Mesenchymal stem cell (in vitro differentiated cells and primary cell): ENCODE results near the gene NAIF1.

ENCODE experiments used
- DNase-seq: peaks from one replicate; pipeline ENCODE4 v3.0.0-alpha.2; 2013
- H2AFZ ChIP-seq: one replicate; pipeline ENCODE4 v1.6.1; 2013; ENCODE audit warnings: low read depth, mild to moderate bottlenecking, control low read depth, inconsistent platforms, low read length, moderate library complexity
- H2AK5ac ChIP-seq: 2 replicates; pipeline ENCODE4 v1.6.1; 2013; ENCODE audit warnings: low read length, moderate library complexity, mild to moderate bottlenecking, inconsistent platforms; ENCODE audit not compliant: severe bottlenecking
- H2BK120ac ChIP-seq: one replicate; pipeline ENCODE4 v1.6.1; 2013; ENCODE audit warnings: low read depth, mild to moderate bottlenecking, inconsistent platforms, low read length, moderate library complexity
- H2BK12ac ChIP-seq, 2 experiments: one replicate each; pipeline ENCODE4 v1.6.1; 2013; ENCODE audit warnings: inconsistent platforms in 2 of 2, low read length in 2 of 2, mild to moderate bottlenecking in 2 of 2, moderate library complexity in 2 of 2, control low read depth in 1 of 2
- H2BK15ac ChIP-seq: one replicate; pipeline ENCODE4 v1.6.1; 2013; ENCODE audit warnings: mild to moderate bottlenecking, low read depth, inconsistent platforms; ENCODE audit not compliant: poor library complexity, severe bottlenecking
- H2BK5ac ChIP-seq: 2 replicates; pipeline ENCODE4 v1.6.1; 2013; ENCODE audit warnings: low read depth, mild to moderate bottlenecking, low read length, control low read depth, inconsistent platforms; ENCODE audit not compliant: poor library complexity, severe bottlenecking
- H3K14ac ChIP-seq, 2 experiments: one replicate each; pipeline ENCODE4 v1.6.1; 2013; ENCODE audit warnings: inconsistent platforms in 2 of 2, low read length in 2 of 2, control low read depth in 1 of 2, mild to moderate bottlenecking in 1 of 2, moderate library complexity in 1 of 2
- H3K18ac ChIP-seq, 2 experiments: one replicate each; pipeline ENCODE4 v1.6.1; 2013; ENCODE audit warnings: inconsistent platforms in 2 of 2, low read length in 2 of 2, control low read depth in 1 of 2, low read depth in 1 of 2, mild to moderate bottlenecking in 1 of 2
- H3K23ac ChIP-seq, 2 experiments: one replicate each; pipeline ENCODE4 v1.6.1; 2013; ENCODE audit warnings: inconsistent platforms in 2 of 2, low read length in 2 of 2, mild to moderate bottlenecking in 2 of 2, moderate library complexity in 2 of 2, control low read depth in 1 of 2
- H3K27ac ChIP-seq: 2 replicates; pipeline ENCODE4 v1.5.1; 2013; ENCODE audit warnings: mild to moderate bottlenecking, moderate library complexity, low read length, control low read depth, inconsistent platforms; ENCODE audit not compliant: poor library complexity, severe bottlenecking
- H3K27me3 ChIP-seq, 2 experiments: 2 replicates each; pipeline versions ENCODE4 v1.6.1 to v1.7.0; 2013; ENCODE audit warnings: low read length in 2 of 2, mild to moderate bottlenecking in 2 of 2, moderate library complexity in 2 of 2, control low read depth in 1 of 2, inconsistent platforms in 1 of 2; ENCODE audit not compliant: control insufficient read depth in 1 of 2, insufficient read depth in 1 of 2
- H3K36me3 ChIP-seq, 2 experiments: 2 replicates each; pipeline versions ENCODE4 v1.6.1 to v1.7.0; 2013; ENCODE audit warnings: low read length in 2 of 2, control low read depth in 1 of 2, inconsistent platforms in 1 of 2, low read depth in 1 of 2, mild to moderate bottlenecking in 1 of 2; ENCODE audit not compliant: insufficient read depth in 2 of 2, control insufficient read depth in 1 of 2
- H3K4ac ChIP-seq, 2 experiments: one replicate each; pipeline ENCODE4 v1.6.1; 2013; ENCODE audit warnings: inconsistent platforms in 2 of 2, low read length in 2 of 2, mild to moderate bottlenecking in 2 of 2, moderate library complexity in 2 of 2, control low read depth in 1 of 2, low read depth in 1 of 2
- H3K4me1 ChIP-seq: 2 replicates; pipeline ENCODE4 v1.6.1; 2013; ENCODE audit warnings: low read depth, low read length, control low read depth; ENCODE audit not compliant: control insufficient read depth, insufficient read depth
- H3K4me2 ChIP-seq: 2 replicates; pipeline ENCODE4 v1.6.1; 2013; ENCODE audit warnings: low read length, mild to moderate bottlenecking, inconsistent platforms; ENCODE audit not compliant: poor library complexity, severe bottlenecking
- H3K4me3 ChIP-seq, 2 experiments: 2 replicates each; pipeline versions ENCODE4 v1.5.1 to v1.7.0; 2013; ENCODE audit warnings: low read length in 2 of 2, mild to moderate bottlenecking in 2 of 2, control low read depth in 1 of 2, low read depth in 1 of 2; ENCODE audit not compliant: insufficient read depth in 1 of 2
- H3K79me1 ChIP-seq: replicated peaks from 2 replicates; pipeline ENCODE4 v1.6.1; 2013; ENCODE audit warnings: mild to moderate bottlenecking, control low read depth, low read length, inconsistent platforms; ENCODE audit not compliant: poor library complexity, severe bottlenecking
- H3K9ac ChIP-seq: 2 replicates; pipeline ENCODE4 v1.7.0; 2013; ENCODE audit warnings: mild to moderate bottlenecking, low read length, moderate library complexity
- H3K9me3 ChIP-seq: 2 replicates; pipeline ENCODE4 v1.7.0; 2013; ENCODE audit warnings: mild to moderate bottlenecking, low read length; ENCODE audit not compliant: control insufficient read depth
- H4K8ac ChIP-seq: one replicate; pipeline ENCODE4 v1.6.1; 2013; ENCODE audit warnings: inconsistent platforms, mild to moderate bottlenecking, low read length, moderate library complexity
- H4K91ac ChIP-seq: one replicate; pipeline ENCODE4 v1.6.1; 2013; ENCODE audit warnings: mild to moderate bottlenecking, low read length, inconsistent platforms
- WGBS: methylation state at CpG from one replicate; pipeline ENCODE4 v1.1.7; 2013; ENCODE audit warnings: mixed read lengths; 5-methylcytosine and 5-hydroxymethylcytosine counted together

The NAIF1 gene

DNA sequence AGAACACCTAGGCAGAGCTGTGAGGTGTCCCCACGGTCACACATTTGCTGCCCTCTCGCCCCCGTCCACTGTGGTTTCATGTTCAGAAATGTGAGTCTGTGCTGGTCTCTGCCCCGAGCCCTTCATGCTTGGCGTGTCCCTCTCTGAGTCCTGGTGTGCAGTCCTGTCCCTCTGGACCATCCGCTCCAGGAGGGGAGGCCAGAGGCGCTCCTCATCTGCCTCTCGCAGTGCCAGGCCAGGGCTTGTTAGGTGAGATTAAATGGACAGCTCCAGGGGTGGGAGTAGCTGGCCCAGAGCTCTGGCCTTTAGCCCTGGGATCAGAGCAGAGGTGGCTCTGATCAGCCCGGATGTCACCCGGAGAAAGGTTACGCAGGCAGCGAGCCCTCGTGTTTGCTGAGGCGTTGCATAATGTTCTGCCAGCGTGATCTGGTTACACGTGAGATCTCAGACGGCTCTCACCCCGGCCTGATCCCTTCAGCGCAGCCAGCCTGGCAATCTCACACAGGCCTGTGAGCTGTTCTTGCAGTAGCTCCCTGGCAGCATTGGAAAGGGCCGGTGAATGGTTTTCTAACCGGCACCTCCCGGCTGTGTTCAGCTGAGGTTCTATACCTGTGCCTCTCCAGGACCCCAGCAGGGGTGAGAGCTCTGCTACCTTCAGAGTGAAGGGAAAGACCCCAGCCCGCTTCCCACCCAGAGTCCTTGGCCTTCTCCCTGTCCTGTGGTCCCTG lies 35.9 kb upstream of the NAIF1 start:
- WGBS, result 98% methylated on average over 23 of the region's 23 CpGs
- Histone ChIP-seq H2BK12ac (no peak overlapping the region), H3K36me3 (peaks cover 66 to 72% of the 10 kb centered on the region in 2 experiments)

DNA sequence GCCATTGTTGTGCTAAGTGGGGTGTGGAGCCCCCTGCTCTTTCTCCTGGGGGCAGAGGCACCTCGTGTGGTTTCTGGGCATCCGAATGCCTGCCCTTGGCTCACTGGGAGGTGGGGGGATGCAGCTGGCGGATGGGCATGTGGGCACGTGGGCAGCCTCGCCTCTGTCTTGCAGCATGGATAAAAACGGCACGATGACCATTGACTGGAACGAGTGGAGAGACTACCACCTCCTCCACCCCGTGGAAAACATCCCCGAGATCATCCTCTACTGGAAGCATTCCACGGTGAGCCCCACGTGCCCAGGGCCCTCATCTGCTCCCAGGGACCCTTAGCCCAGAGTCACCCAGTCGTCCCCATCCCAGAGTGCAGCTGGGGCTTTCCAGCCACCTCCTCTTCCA lies 35.1 kb upstream of the NAIF1 start:
- Histone ChIP-seq H3K36me3 (peaks cover 58 to 63% of the 10 kb centered on the region in 2 experiments), H2AFZ (no peak overlapping the region), H4K91ac (no peak overlapping the region), H3K4me3 (no peak overlapping the region), H2BK12ac (no peak overlapping the region), H3K4ac (no peak overlapping the region), H3K18ac (no peak overlapping the region), H2BK5ac (no peak overlapping the region), H3K27me3 (no peaks in the 10 kb centered on the region), H2BK120ac (no peak overlapping the region), H3K9me3 (no peaks in the 10 kb centered on the region), H2BK15ac (no peak overlapping the region), H3K9ac (no peak overlapping the region), H3K4me2 (no peak overlapping the region), H2AK5ac (no peak overlapping the region), H3K4me1 (peaks cover 44% of the 10 kb centered on the region), H3K23ac (no peak overlapping the region), H4K8ac (no peak overlapping the region), H3K14ac (no peak overlapping the region), H3K27ac (no peak overlapping the region), H3K79me1 (peaks cover 39% of the 10 kb centered on the region)
- 90% methylated on average over 13 of the region's 13 CpGs for WGBS
- DNase-seq, result no peak

More for the DNA sequence above, 35.9 kb upstream of the NAIF1 start:
- H3K79me1 ChIP-seq, result peaks cover 42% of the 10 kb centered on the region
- no peak overlapping the region for H3K4me2 ChIP-seq
- H3K14ac ChIP-seq, result no peak overlapping the region
- H2BK120ac ChIP-seq, result no peak overlapping the region
- DNase-seq, result no peak
- no peak overlapping the region for H3K18ac ChIP-seq
- H3K9ac ChIP-seq, result no peak overlapping the region
- H3K27me3 ChIP-seq, result no peaks in the 10 kb centered on the region
- no peak overlapping the region for H4K91ac ChIP-seq
- H2AFZ ChIP-seq, result no peak overlapping the region
- H3K23ac ChIP-seq, result no peak overlapping the region
- H3K4ac ChIP-seq, result no peak overlapping the region
- H2BK5ac ChIP-seq, result no peak overlapping the region
- no peaks in the 10 kb centered on the region for H3K9me3 ChIP-seq
- no peak overlapping the region for H3K4me3 ChIP-seq
- no peak overlapping the region for H3K27ac ChIP-seq
- peaks cover 38% of the 10 kb centered on the region for H3K4me1 ChIP-seq
- no peak overlapping the region for H2AK5ac ChIP-seq
- no peak overlapping the region for H2BK15ac ChIP-seq
- H4K8ac ChIP-seq, result no peak overlapping the region

DNA sequence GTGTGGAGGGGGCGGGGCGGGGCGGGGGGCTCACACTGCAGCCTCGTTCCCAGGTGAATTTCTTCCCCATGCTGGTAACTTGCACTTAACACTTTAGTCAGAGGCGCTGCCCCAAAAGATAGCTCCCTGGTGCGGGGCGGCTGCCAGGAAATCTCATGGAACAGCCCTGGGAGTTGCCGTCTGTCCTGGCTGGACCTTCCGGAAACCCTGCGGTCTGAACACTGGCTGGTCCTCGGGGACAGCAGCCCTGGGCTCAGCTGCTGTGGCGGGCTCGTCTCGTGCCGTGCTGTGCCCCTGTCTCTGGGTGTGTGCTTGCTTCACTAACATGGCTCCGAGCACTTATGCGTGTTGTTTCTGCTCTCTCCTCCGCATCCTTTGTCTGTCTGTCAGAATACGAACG lies 34.6 kb upstream of the NAIF1 start:
- Histone ChIP-seq H3K79me1 (peaks cover 34% of the 10 kb centered on the region), H3K4me2 (no peak overlapping the region), H3K27ac (no peak overlapping the region), H3K4me1 (peaks cover 46% of the 10 kb centered on the region), H4K91ac (no peak overlapping the region), H3K14ac (no peak overlapping the region), H4K8ac (no peak overlapping the region), H3K9ac (no peak overlapping the region), H3K4me3 (no peak overlapping the region), H3K18ac (no peak overlapping the region), H3K36me3 (peaks cover 53 to 58% of the 10 kb centered on the region in 2 experiments), H2AK5ac (no peak overlapping the region), H3K4ac (no peak overlapping the region), H2BK120ac (no peak overlapping the region), H3K27me3 (no peaks in the 10 kb centered on the region), H3K9me3 (no peaks in the 10 kb centered on the region), H2AFZ (no peak overlapping the region), H3K23ac (no peak overlapping the region), H2BK12ac (no peak overlapping the region), H2BK15ac (no peak overlapping the region), H2BK5ac (no peak overlapping the region)
- 97% methylated on average over 20 of the region's 20 CpGs for WGBS
- no peak for DNase-seq

GRCh38 chr9:128101231-128101661 lies 34.1 kb upstream of the NAIF1 start:
- Histone ChIP-seq H2AK5ac (no peak overlapping the region), H3K9ac (peak overlapping the region; percentile 94), H4K91ac (no peak overlapping the region), H3K4me1 (peaks cover 46% of the 10 kb centered on the region), H3K36me3 (peaks cover 48 to 54% of the 10 kb centered on the region in 2 experiments), H2BK15ac (no peak overlapping the region), H2AFZ (no peak overlapping the region), H2BK5ac (no peak overlapping the region), H4K8ac (no peak overlapping the region), H3K18ac (no peak overlapping the region), H3K79me1 (peaks cover 29% of the 10 kb centered on the region), H3K27me3 (no peaks in the 10 kb centered on the region), H2BK120ac (no peak overlapping the region), H2BK12ac (no peak overlapping the region), H3K4me3 (no peak overlapping the region), H3K4me2 (no peak overlapping the region), H3K27ac (no peak overlapping the region), H3K14ac (no peak overlapping the region), H3K23ac (no peak overlapping the region), H3K9me3 (no peaks in the 10 kb centered on the region), H3K4ac (no peak overlapping the region)
- no peak for DNase-seq
- WGBS, result 87% methylated on average over 12 of the region's 12 CpGs
